Keratinocyte (primary cell): ENCODE data around the gene GALNT3. TPM values are rescaled to one million over a fixed set of nuclear protein-coding genes. Genes with fewer than 3 reads are reported as not detected.

Source experiments
- DNase-seq: peaks from one replicate; pipeline ENCODE4 v3.0.0-alpha.2; 2011; ENCODE audit warnings: low read depth, missing footprints, low spot score
- FAIRE-seq: peaks from 2 replicates; lab custom pipeline; 2011; peaks lifted over from hg19 to GRCh38; lab: Jason Lieb, UNC
- H2AFZ ChIP-seq: 2 replicates; pipeline ENCODE4 v1.6.0; 2012; ENCODE audit warnings: low read length, control low read depth, inconsistent platforms; ENCODE audit not compliant: control insufficient read depth
- H3K27ac ChIP-seq: 2 replicates; pipeline ENCODE4 v1.5.1; 2011; ENCODE audit warnings: low read length; ENCODE audit not compliant: control insufficient read depth, insufficient read depth
- H3K27me3 ChIP-seq: 3 replicates; pipeline ENCODE4 v1.6.0; 2011; ENCODE audit warnings: low read length; ENCODE audit not compliant: control insufficient read depth, insufficient read depth; ENCODE audit errors: extremely low read depth
- H3K36me3 ChIP-seq, 2 experiments: 2 replicates in 1 of 2; 3 replicates in 1 of 2; pipeline ENCODE4 v1.5.1; 2011; ENCODE audit warnings: low read length in 2 of 2, mild to moderate bottlenecking in 1 of 2; ENCODE audit not compliant: control insufficient read depth in 2 of 2, insufficient read depth in 2 of 2; ENCODE audit errors: extremely low read depth in 1 of 2
- H3K4me1 ChIP-seq: 3 replicates; pipeline ENCODE4 v1.5.1; 2011; ENCODE audit warnings: low read length; ENCODE audit not compliant: control insufficient read depth, insufficient read depth; ENCODE audit errors: extremely low read depth
- H3K4me2 ChIP-seq: 3 replicates; pipeline ENCODE4 v1.6.0; 2011; ENCODE audit warnings: low read depth, low read length; ENCODE audit not compliant: control insufficient read depth, insufficient read depth; ENCODE audit errors: extremely low read depth
- H3K4me3 ChIP-seq, 3 experiments: fragments of 200-600 bp in 1 of 3; sonication (generic) in 1 of 3; 2 replicates in 2 of 3; 3 replicates in 1 of 3; pipeline ENCODE4 v1.5.1; 2011 to 2016; ENCODE audit warnings: low read length in 3 of 3, mild to moderate bottlenecking in 3 of 3, control low read depth in 2 of 3, inconsistent platforms in 1 of 3, low read depth in 1 of 3, mixed read lengths in 1 of 3, mixed run types in 1 of 3, moderate library complexity in 1 of 3; ENCODE audit not compliant: control insufficient read depth in 2 of 3, insufficient read depth in 2 of 3; ENCODE audit errors: extremely low read depth in 1 of 3
- H3K79me2 ChIP-seq: 2 replicates; pipeline ENCODE4 v1.6.0; 2012; ENCODE audit warnings: low read length; ENCODE audit not compliant: control insufficient read depth, insufficient read depth
- H3K9ac ChIP-seq: 3 replicates; pipeline ENCODE4 v1.6.0; 2011; ENCODE audit warnings: low read length; ENCODE audit not compliant: control insufficient read depth, insufficient read depth; ENCODE audit errors: extremely low read depth
- H3K9me1 ChIP-seq: 3 replicates; pipeline ENCODE4 v1.6.0; 2011; ENCODE audit warnings: low read length; ENCODE audit not compliant: control insufficient read depth, insufficient read depth; ENCODE audit errors: extremely low read depth
- H3K9me3 ChIP-seq: 2 replicates; pipeline ENCODE4 v1.5.1; 2012; ENCODE audit warnings: low read depth, low read length; ENCODE audit not compliant: control insufficient read depth
- H4K20me1 ChIP-seq: 3 replicates; pipeline ENCODE4 v1.6.0; 2011; ENCODE audit warnings: low read length; ENCODE audit not compliant: control insufficient read depth, insufficient read depth; ENCODE audit errors: extremely low read depth
- CTCF ChIP-seq, 3 experiments: IDR thresholded peaks in 1 of 3; conservative IDR thresholded peaks in 1 of 3; optimal IDR thresholded peaks in 1 of 3; 2 replicates in 2 of 3; 3 replicates in 1 of 3; pipeline versions ENCODE3 to v1.5.1; 2011; ENCODE audit warnings: low read length in 3 of 3, mild to moderate bottlenecking in 3 of 3, moderate library complexity in 2 of 3, control low read depth in 1 of 3, inconsistent platforms in 1 of 3; ENCODE audit not compliant: insufficient read depth in 2 of 3; ENCODE audit errors: extremely low read depth in 1 of 3
- EZH2 ChIP-seq: IDR thresholded peaks from one replicate; pipeline ENCODE4 v1.6.1; 2012; ENCODE audit warnings: inconsistent platforms, mild to moderate bottlenecking, low read length, moderate library complexity
- dilution Hi-C: fragments of 300-500 bp; cut with MboI; formaldehyde crosslinking; loops from one replicate; pipeline ENCODE4 v1.7.0; 2020; ENCODE audit warnings: low sequenced_read_pairs; ENCODE audit not compliant: extremely low pct_ligation_motif_present
- polyA plus RNA-seq, 5 experiments: library from polyadenylated mRNA; depleted of rRNA in 3 of 5; stranded (reverse) in 3 of 5; stranded (forward) in 1 of 5; unstranded in 1 of 5; fragments of >200 nt; gene quantifications; 1 replicate in 1 of 5; 2 replicates in 3 of 5; 3 replicates in 1 of 5; pipeline versions ENCODE4 v1.2.1 to v1.2.3, GENCODE V29; 2011 to 2012; ENCODE audit warnings: missing spikeins in 2 of 5, low read depth in 1 of 5, low replicate concordance in 1 of 5

Gene GALNT3
- polyA plus RNA-seq, 1 donor (not counting 4 experiments of a cell fraction or from before 2014, with no cell fraction given): 70.3 TPM

GRCh38 chr2:165804719-165805118, 10.7 kb upstream of the GALNT3 start:
- no peak for FAIRE-seq
- TF ChIP-seq CTCF (optimal IDR thresholded peaks at IDR 0.05 in 1 of 3, IDR thresholded peaks at IDR 0.05 in 1 of 3, conservative IDR thresholded peaks at IDR 0.05 in 1 of 3; ENCODE audit: extremely low read depth in 1 of 3, insufficient read depth in 2 of 3, low read length in 3 of 3) (no peak), EZH2 (no peak)

GRCh38 chr2:165803123-165803760, 9.2 kb upstream of the GALNT3 start:
- no peaks in the 10 kb centered on the region for H3K79me2 ChIP-seq
- FAIRE-seq: no peak
- H3K36me3 ChIP-seq: no peaks in the 10 kb centered on the region
- H3K9me1 ChIP-seq: no peaks in the 10 kb centered on the region
- H3K27ac ChIP-seq: no peak overlapping the region
- H3K9me3 ChIP-seq: no peaks in the 10 kb centered on the region
- H3K4me3 ChIP-seq: no peak overlapping the region
- H3K9ac ChIP-seq: no peak overlapping the region
- DNase-seq: no peak
- H3K4me1 ChIP-seq: peaks cover 5% of the 10 kb centered on the region
- H3K27me3 ChIP-seq: no peaks in the 10 kb centered on the region
- no peaks in the 10 kb centered on the region for H4K20me1 ChIP-seq
- dilution Hi-C loops: no loop called here
- H2AFZ ChIP-seq: no peak overlapping the region
- H3K4me2 ChIP-seq: no peak overlapping the region
- TF ChIP-seq CTCF (optimal IDR thresholded peaks at IDR 0.05 in 1 of 3, IDR thresholded peaks at IDR 0.05 in 1 of 3, conservative IDR thresholded peaks at IDR 0.05 in 1 of 3; ENCODE audit: extremely low read depth in 1 of 3, insufficient read depth in 2 of 3, low read length in 3 of 3) (no peak), EZH2 (no peak)

More at GRCh38 chr2:165804719-165805118, 10.7 kb upstream of the GALNT3 start:
- dilution Hi-C loops: no loop called here
- Histone ChIP-seq H3K4me1 (peaks cover 5% of the 10 kb centered on the region), H4K20me1 (no peaks in the 10 kb centered on the region), H3K9ac (no peak overlapping the region), H3K27ac (no peak overlapping the region), H3K4me2 (no peak overlapping the region), H3K36me3 (no peaks in the 10 kb centered on the region), H3K4me3 (no peak overlapping the region), H3K27me3 (no peaks in the 10 kb centered on the region), H3K9me3 (no peaks in the 10 kb centered on the region), H3K79me2 (no peaks in the 10 kb centered on the region), H2AFZ (no peak overlapping the region), H3K9me1 (no peaks in the 10 kb centered on the region)
- DNase-seq: no peak
